Keratinocyte (primary cell): ENCODE results near the gene IGFL4. TPM values are rescaled to one million over a fixed set of nuclear protein-coding genes. Genes with fewer than 3 reads are reported as not detected.

Source experiments
- DNase-seq: peaks from one replicate; pipeline ENCODE4 v3.0.0-alpha.2; 2011; ENCODE audit warnings: low read depth, missing footprints, low spot score
- FAIRE-seq: peaks from 2 replicates; lab custom pipeline; 2011; peaks lifted over from hg19 to GRCh38; lab: Jason Lieb, UNC
- H2AFZ ChIP-seq: 2 replicates; pipeline ENCODE4 v1.6.0; 2012; ENCODE audit warnings: low read length, control low read depth, inconsistent platforms; ENCODE audit not compliant: control insufficient read depth
- H3K27ac ChIP-seq: 2 replicates; pipeline ENCODE4 v1.5.1; 2011; ENCODE audit warnings: low read length; ENCODE audit not compliant: control insufficient read depth, insufficient read depth
- H3K27me3 ChIP-seq: 3 replicates; pipeline ENCODE4 v1.6.0; 2011; ENCODE audit warnings: low read length; ENCODE audit not compliant: control insufficient read depth, insufficient read depth; ENCODE audit errors: extremely low read depth
- H3K36me3 ChIP-seq, 2 experiments: 2 replicates in 1 of 2; 3 replicates in 1 of 2; pipeline ENCODE4 v1.5.1; 2011; ENCODE audit warnings: low read length in 2 of 2, mild to moderate bottlenecking in 1 of 2; ENCODE audit not compliant: control insufficient read depth in 2 of 2, insufficient read depth in 2 of 2; ENCODE audit errors: extremely low read depth in 1 of 2
- H3K4me1 ChIP-seq: 3 replicates; pipeline ENCODE4 v1.5.1; 2011; ENCODE audit warnings: low read length; ENCODE audit not compliant: control insufficient read depth, insufficient read depth; ENCODE audit errors: extremely low read depth
- H3K4me2 ChIP-seq: 3 replicates; pipeline ENCODE4 v1.6.0; 2011; ENCODE audit warnings: low read depth, low read length; ENCODE audit not compliant: control insufficient read depth, insufficient read depth; ENCODE audit errors: extremely low read depth
- H3K4me3 ChIP-seq, 3 experiments: fragments of 200-600 bp in 1 of 3; sonication (generic) in 1 of 3; 2 replicates in 2 of 3; 3 replicates in 1 of 3; pipeline ENCODE4 v1.5.1; 2011 to 2016; ENCODE audit warnings: low read length in 3 of 3, mild to moderate bottlenecking in 3 of 3, control low read depth in 2 of 3, inconsistent platforms in 1 of 3, low read depth in 1 of 3, mixed read lengths in 1 of 3, mixed run types in 1 of 3, moderate library complexity in 1 of 3; ENCODE audit not compliant: control insufficient read depth in 2 of 3, insufficient read depth in 2 of 3; ENCODE audit errors: extremely low read depth in 1 of 3
- H3K79me2 ChIP-seq: 2 replicates; pipeline ENCODE4 v1.6.0; 2012; ENCODE audit warnings: low read length; ENCODE audit not compliant: control insufficient read depth, insufficient read depth
- H3K9ac ChIP-seq: 3 replicates; pipeline ENCODE4 v1.6.0; 2011; ENCODE audit warnings: low read length; ENCODE audit not compliant: control insufficient read depth, insufficient read depth; ENCODE audit errors: extremely low read depth
- H3K9me1 ChIP-seq: 3 replicates; pipeline ENCODE4 v1.6.0; 2011; ENCODE audit warnings: low read length; ENCODE audit not compliant: control insufficient read depth, insufficient read depth; ENCODE audit errors: extremely low read depth
- H3K9me3 ChIP-seq: 2 replicates; pipeline ENCODE4 v1.5.1; 2012; ENCODE audit warnings: low read depth, low read length; ENCODE audit not compliant: control insufficient read depth
- H4K20me1 ChIP-seq: 3 replicates; pipeline ENCODE4 v1.6.0; 2011; ENCODE audit warnings: low read length; ENCODE audit not compliant: control insufficient read depth, insufficient read depth; ENCODE audit errors: extremely low read depth
- EZH2 ChIP-seq: IDR thresholded peaks from one replicate; pipeline ENCODE4 v1.6.1; 2012; ENCODE audit warnings: inconsistent platforms, mild to moderate bottlenecking, low read length, moderate library complexity
- dilution Hi-C: fragments of 300-500 bp; cut with MboI; formaldehyde crosslinking; loops from one replicate; pipeline ENCODE4 v1.7.0; 2020; ENCODE audit warnings: low sequenced_read_pairs; ENCODE audit not compliant: extremely low pct_ligation_motif_present
- polyA plus RNA-seq, 5 experiments: library from polyadenylated mRNA; depleted of rRNA in 3 of 5; stranded (reverse) in 3 of 5; stranded (forward) in 1 of 5; unstranded in 1 of 5; fragments of >200 nt; gene quantifications; 1 replicate in 1 of 5; 2 replicates in 3 of 5; 3 replicates in 1 of 5; pipeline versions ENCODE4 v1.2.1 to v1.2.3, GENCODE V29; 2011 to 2012; ENCODE audit warnings: missing spikeins in 2 of 5, low read depth in 1 of 5, low replicate concordance in 1 of 5
- TF ChIP-seq, protein P1 (sequence below), 3 experiments: IDR thresholded peaks in 1 of 3; conservative IDR thresholded peaks in 1 of 3; optimal IDR thresholded peaks in 1 of 3; 2 replicates in 2 of 3; 3 replicates in 1 of 3; pipeline versions ENCODE3 to v1.5.1; 2011; ENCODE audit warnings: low read length in 3 of 3, mild to moderate bottlenecking in 3 of 3, moderate library complexity in 2 of 3, control low read depth in 1 of 3, inconsistent platforms in 1 of 3; ENCODE audit not compliant: insufficient read depth in 2 of 3; ENCODE audit errors: extremely low read depth in 1 of 3

IGFL4 gene
- polyA plus RNA-seq, 1 donor (not counting 4 experiments of a cell fraction or from before 2014, with no cell fraction given), result not detected

DNA sequence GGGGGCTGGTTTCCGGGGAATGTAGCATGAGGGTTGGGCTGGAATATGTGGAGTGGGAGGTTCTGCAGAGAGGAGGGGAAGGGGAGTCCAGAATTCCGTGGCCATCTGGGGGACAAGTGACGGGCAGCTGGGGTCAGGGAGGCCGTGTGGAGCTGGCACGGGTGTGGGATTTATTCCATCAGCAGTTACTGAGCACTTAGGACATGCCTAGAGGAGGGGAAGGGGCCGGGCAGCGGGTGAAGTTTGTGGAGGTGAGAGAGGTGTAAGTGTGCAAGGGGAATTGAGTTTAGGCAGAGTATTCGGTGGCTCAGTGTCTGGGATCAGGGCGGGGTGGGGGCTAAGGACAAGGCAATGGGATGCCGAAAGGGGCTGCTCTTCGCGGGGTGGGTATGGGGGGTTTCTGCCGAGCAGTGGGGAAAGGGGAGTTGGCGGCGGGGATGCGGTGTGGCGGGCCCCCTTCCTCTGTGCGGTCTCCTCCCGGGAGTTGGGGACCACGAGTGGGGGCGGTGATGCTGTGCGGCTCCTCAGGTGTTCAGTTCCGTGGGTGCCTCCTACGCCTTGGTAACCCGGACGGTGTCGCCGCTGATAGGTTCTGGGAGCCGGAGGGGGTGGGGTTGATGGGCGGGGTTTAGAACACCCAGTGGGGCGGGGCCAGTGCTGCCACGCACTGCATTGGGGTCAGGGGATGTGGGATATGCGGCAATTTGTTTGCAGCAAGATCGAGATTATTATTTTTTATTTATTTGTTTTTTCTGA, 40.1 kb downstream of the IGFL4 start:
- H3K9me3 ChIP-seq, result no peaks in the 10 kb centered on the region
- no peaks in the 10 kb centered on the region for H4K20me1 ChIP-seq
- H3K79me2 ChIP-seq, result peaks cover under 1% of the 10 kb centered on the region
- peaks cover 2% of the 10 kb centered on the region for H3K9me1 ChIP-seq
- H3K27ac ChIP-seq, result no peak overlapping the region
- FAIRE-seq (no peak), DNase-seq (no peak)
- no peaks in the 10 kb centered on the region for H3K27me3 ChIP-seq
- H3K4me1 ChIP-seq, result peaks cover 13% of the 10 kb centered on the region
- peak overlapping the region; percentile 18 to 34 (median 23) for H3K4me3 ChIP-seq
- no peak for TF ChIP-seq EZH2
- TF ChIP-seq, protein P1, sequence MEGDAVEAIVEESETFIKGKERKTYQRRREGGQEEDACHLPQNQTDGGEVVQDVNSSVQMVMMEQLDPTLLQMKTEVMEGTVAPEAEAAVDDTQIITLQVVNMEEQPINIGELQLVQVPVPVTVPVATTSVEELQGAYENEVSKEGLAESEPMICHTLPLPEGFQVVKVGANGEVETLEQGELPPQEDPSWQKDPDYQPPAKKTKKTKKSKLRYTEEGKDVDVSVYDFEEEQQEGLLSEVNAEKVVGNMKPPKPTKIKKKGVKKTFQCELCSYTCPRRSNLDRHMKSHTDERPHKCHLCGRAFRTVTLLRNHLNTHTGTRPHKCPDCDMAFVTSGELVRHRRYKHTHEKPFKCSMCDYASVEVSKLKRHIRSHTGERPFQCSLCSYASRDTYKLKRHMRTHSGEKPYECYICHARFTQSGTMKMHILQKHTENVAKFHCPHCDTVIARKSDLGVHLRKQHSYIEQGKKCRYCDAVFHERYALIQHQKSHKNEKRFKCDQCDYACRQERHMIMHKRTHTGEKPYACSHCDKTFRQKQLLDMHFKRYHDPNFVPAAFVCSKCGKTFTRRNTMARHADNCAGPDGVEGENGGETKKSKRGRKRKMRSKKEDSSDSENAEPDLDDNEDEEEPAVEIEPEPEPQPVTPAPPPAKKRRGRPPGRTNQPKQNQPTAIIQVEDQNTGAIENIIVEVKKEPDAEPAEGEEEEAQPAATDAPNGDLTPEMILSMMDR (optimal IDR thresholded peaks at IDR 0.05 in 1 of 3, IDR thresholded peaks at IDR 0.05 in 1 of 3, conservative IDR thresholded peaks at IDR 0.05 in 1 of 3; ENCODE audit: extremely low read depth in 1 of 3, insufficient read depth in 2 of 3, low read length in 3 of 3), result no peak
- no peak overlapping the region for H2AFZ ChIP-seq
- peaks cover 5 to 7% of the 10 kb centered on the region in 2 experiments for H3K36me3 ChIP-seq
- dilution Hi-C loops, result no loop called here
- peak overlapping the region; percentile 58 for H3K4me2 ChIP-seq
- H3K9ac ChIP-seq, result no peak overlapping the region

DNA sequence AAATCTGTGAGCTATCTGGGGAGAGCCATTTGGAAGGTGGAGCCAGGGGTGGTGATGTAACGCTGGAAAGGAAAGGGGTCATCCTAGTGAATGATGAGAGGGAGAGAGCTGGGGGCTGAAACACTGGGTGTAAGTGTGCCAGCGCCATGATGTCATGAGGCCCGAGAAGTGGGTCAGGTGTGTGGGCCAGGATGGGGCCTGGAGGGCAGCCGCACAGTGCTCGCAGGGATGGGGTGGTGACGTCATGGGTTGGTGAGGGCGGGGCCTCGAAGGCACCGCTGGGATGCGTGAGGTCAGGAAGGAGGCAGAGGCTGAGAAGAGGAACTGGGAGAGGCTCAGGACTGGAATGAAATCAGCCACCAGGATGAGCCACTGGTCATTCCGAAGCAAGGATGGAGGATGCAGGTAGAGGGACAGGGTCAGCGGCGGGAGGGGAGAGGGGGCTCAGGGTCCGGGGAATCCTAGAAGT, 41.1 kb downstream of the IGFL4 start:
- DNase-seq (no peak), FAIRE-seq (no peak)
- no peak overlapping the region for H3K9ac ChIP-seq
- dilution Hi-C loops, result no loop called here
- no peaks in the 10 kb centered on the region for H3K27me3 ChIP-seq
- H3K79me2 ChIP-seq, result peaks cover 2% of the 10 kb centered on the region
- peaks cover 2% of the 10 kb centered on the region for H3K9me1 ChIP-seq
- H2AFZ ChIP-seq, result no peak overlapping the region
- peaks cover 13% of the 10 kb centered on the region for H3K4me1 ChIP-seq
- peaks cover 5 to 7% of the 10 kb centered on the region in 2 experiments for H3K36me3 ChIP-seq
- TF ChIP-seq, protein P1 (optimal IDR thresholded peaks at IDR 0.05 in 1 of 3, IDR thresholded peaks at IDR 0.05 in 1 of 3, conservative IDR thresholded peaks at IDR 0.05 in 1 of 3; ENCODE audit: extremely low read depth in 1 of 3, insufficient read depth in 2 of 3, low read length in 3 of 3), result no peak
- TF ChIP-seq EZH2, result no peak
- no peak overlapping the region for H3K27ac ChIP-seq
- no peaks in the 10 kb centered on the region for H4K20me1 ChIP-seq
- no peak overlapping the region for H3K4me2 ChIP-seq
- no peak overlapping the region for H3K4me3 ChIP-seq
- H3K9me3 ChIP-seq, result no peaks in the 10 kb centered on the region
